Endometrial microvascular endothelial cells (primary cell): ENCODE results near the gene DGKB. TPM values are rescaled to one million over a fixed set of nuclear protein-coding genes. Genes with fewer than 3 reads are reported as not detected.

Experiments used
- in situ Hi-C: cut with HindIII; loops from 2 replicates; pipeline ENCODE4 v1.10.0; 2017; ENCODE audit warnings: low sequenced_read_pairs, low pct_unique_long_range_greater_than_20kb; ENCODE audit errors: inconsistent ontology term
- total RNA-seq: library from RNA; depleted of rRNA; stranded (reverse); fragments of >200 nt; gene quantifications from one replicate; pipeline ENCODE4 v1.2.3, GENCODE V29; 2015; ENCODE audit errors: inconsistent ontology term

The DGKB gene
- total RNA-seq, 1 donor from 2014 or later: not detected

DNA sequence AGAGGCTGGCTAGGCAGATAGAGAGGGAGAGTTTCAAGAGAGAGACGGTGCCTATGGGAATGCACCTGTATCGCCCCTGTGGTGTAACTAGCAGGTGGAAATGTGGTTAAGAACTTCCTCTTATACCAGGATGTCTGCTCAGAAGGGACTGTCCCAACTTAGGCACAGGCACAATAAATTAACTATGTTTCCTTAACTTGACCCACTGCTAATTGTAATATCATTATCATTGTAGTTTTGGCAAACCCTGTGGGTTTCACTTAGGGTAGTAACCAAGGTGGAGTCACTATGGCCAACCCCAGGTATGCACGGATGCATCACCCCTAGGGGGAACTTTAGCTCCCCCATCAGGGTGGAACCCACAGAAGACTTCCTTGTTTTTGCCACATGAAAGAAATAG is 455.7 kb downstream of the DGKB start:
- in situ Hi-C loops: no loop called here

DNA sequence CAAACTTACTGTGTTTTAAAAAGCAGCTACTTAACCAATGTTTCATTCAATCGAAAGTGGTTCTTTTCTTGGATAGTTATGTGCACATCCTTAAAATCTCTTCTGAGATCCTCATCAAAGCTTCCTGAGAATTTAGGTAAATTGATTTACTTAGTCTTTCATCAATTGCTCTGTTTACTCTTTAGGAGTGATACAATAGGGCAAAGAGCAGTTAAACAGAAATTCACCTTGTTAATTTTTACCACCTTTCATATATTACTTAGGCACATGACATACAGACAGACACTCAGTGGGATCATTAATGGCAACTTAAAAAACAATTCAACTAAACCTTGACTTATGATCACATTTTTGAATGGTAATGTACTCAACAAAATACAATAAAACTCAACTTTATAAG is 456.3 kb downstream of the DGKB start:
- in situ Hi-C loops: no loop called here

DNA sequence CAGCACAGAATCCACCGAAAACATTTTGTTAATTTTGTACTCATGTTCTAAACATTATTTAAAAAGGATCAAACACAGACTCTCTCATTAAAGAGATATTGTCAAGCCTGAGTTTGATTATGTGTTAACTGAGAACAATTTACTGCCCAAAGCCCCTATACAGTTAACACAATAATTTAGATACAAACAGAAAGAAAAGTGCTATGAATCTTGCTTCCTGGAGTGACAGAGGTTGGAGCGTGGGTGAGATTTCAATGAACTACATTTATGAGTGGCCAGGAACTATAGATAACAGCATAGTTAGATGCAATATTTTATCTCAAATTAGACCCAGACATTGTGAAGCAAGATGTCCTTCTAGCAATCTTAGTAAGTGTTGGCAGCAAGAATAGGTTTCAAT is 464.2 kb downstream of the DGKB start:
- in situ Hi-C loops: no loop called here

DNA sequence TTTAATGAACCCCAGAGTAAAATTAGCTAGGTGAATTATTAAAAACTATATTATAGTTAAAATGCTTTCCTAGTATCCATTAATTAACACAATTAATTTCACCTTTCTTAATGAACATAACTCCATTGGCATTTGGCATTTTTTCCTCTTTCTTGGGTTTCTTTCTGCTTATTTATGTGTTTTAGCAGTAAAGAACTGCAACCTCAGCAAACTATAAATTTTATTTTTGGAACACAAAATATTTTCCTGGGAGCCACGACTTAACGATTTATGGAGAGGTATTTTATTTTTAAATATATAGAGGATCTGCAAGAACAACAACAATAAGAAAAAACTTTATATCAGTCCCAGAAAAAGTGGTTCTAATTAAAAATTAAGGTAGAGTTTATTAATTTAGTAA is 465.7 kb downstream of the DGKB start:
- in situ Hi-C loops: no loop called here

DNA sequence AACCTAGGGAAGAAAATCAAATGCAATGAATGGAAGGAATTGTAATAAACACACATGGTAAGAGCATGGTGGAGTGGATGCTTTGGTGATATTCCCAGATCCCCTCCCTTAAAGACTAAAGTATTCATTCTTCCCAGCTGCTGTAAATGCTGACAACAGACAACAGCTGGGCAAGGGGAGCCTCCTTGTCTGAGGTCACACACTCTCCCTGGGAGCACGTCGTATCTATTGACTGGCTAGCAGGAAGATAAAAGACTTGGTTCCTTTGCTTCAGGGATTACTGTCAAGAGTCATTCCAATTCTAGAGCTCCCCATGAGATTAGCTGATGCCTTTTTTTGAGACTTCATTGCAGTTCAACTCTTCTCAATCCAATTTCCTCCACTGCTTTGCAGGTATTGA is 469.6 kb downstream of the DGKB start:
- in situ Hi-C loops: no loop called here

DNA sequence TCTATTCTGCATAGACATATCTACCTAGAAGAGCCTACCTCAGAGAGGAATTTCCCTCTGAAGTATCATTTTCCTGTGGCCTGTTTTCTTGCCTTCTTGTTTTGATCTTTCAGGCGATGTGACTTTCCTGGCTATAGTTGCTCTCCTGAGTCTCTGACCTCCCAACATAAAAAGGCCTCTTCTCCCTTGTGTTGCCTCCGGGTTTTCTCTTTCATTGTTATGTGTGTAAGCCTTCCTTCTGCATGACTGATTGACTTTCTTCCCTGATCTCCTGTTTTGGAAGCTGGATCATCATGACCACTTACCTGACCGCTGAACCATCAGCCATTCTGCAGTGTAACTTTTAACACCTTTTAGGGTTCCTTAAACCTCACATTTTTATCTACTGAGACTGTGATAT is 471.6 kb downstream of the DGKB start:
- in situ Hi-C loops: no loop called here

DNA sequence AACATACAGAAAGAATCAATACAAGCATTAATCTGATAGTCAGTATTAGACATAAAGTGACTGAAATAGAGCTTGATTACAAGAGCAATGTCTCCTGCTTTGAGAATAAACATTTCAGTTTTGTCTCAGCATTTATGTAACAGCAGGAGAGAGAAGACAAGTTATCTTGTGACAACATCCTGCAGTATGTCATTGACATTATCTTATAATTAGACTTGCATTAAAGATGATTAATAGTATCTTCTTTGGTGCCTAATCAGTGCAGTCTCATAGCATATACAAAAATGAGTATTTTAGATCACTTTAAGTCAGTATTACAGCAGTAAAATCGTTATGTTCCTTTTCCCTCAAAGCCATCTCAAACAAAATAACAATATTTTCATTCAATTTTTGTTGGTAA is 477.0 kb downstream of the DGKB start:
- in situ Hi-C loops: no loop called here

DNA sequence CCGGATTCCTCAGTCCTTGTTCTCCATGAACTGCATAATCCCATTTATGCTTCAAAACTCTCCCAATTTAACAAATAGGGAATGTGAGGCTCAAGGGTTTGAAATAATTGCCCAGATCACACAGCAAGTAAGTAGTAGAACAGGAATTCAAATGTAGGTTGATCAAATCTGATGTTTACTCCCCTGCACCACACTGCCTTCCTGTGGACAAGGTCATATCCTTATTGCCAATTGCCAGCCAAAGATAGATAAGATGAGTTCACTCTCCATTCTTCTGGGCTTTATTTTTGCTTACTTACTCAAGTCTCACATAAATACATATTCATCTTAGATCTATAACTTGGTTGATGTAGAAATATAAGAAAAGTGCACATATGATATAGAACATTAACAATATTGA is 477.9 kb downstream of the DGKB start:
- in situ Hi-C loops: no loop called here

DNA sequence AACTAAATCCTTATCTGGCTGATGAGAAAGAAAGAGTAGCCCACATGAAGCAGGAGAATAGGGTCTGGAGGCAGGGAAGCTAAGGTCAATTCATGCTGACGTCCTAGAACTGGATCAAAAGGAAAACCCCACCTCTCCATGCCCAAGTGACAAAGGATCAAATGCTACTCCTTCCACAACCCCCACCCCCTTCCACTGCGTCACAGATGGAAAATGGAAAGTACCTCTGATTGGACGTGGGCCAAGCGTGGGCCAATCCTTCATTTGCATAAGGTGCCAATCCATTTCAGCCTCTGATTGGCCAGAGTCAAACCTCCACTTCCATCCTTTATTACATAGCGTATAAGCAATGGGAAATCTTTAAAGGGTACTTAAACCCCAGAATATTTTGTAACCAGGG is 481.8 kb downstream of the DGKB start:
- in situ Hi-C loops: no loop called here

DNA sequence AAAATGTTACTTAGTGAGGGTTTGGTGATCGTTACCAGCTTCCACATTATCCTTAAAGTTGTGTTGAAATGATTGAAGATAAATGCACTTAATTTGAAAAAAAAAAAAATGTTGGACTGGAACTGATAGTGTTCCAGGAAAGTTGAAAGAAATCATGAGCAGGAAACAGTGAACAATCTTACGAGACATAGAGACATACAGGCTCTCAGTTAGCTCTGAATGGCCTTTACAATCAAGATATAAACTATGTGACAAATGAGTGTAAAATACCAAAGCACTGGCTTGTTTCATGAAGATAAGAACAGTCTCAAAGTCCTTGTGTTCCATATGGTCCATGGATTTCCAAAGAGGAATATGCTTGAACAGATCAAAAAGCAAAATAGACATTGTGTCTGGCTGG is 483.0 kb downstream of the DGKB start:
- in situ Hi-C loops: no loop called here

DNA sequence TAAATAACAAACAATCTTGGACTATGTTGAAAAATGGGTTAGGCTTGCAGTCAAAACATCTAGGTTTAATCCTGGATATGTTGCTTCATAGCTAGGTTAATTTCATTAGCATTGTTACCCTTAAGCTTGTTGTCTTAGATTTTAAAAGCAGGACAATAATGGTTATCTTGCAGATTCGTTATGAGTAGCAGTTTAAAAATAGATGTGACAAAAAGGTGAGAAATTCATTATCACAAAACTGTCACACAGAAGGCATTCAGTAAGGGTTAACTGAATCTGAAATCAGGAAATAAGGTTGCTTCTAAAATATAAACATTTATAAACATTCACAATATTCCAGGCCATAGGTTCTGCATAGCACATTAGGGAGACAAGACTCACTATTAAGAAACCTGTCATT is 483.9 kb downstream of the DGKB start:
- in situ Hi-C loops: no loop called here

DNA sequence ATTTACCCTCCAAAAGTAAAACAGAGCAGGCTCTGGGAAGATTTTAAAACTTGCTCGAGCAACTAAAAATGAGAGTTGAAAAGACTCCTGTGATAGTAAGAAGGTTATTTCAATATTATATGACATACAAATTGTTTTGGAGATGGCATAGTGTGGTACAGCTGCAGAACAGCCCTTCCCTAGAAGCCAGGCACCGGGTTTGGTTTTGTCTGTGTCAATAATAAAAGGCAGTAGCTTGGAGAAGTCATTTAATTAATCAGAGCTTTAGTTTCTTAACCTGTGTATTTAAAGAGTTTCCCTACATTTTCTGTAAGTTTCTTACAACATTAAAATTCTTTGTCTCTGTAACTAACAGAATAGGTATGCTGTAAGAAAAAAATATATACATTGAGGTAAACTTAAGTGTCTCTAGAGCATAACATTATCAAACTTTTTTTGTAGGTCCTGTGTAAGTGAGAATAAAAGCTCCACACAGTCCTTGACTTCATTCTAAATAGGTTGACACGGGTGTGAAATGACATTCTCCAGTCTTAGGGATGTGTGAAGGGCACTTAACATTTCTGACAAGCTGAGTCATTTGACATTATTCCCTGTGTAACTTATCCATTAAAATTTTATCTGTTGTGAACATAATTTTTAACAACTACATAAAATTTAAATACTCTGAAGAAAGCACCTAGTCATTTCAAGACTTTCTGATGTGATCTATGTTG is 488.1 kb downstream of the DGKB start:
- in situ Hi-C loops: no loop called here

DNA sequence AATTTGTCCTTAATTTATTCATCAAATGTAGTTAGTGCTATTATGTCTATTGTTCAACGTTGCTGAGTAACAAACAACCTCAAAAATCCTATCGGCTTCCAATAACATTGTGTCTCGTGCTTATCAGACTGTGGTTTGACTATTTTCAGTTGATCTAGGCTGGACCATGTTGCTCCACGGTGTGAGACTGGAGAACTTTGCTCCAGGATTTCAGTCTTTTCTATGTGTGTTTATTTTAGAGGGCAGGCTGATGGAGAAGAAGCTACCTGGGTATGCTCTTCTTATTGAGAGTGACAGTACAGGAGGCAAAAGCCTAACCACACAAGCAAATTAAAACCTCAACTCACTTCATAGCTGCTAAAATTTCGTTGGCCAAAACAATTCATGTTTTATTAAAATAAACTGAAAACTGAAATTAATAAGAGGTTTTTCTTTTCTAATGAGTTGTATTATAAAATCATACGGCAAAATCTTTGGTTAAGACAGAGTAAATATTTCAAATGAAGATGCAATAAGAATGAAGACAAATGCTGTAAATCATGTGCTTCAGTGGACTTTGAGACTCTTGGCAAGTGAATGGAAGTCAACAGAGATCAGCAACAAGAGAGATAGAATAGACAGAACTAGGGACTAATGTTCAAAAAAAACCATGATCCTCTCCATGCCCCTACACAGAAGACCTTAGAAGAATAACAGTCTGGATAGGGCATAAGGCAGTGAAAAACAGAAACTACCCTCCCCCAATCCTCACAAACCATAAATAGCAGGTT is 495.1 kb downstream of the DGKB start:
- in situ Hi-C loops: no loop called here

DNA sequence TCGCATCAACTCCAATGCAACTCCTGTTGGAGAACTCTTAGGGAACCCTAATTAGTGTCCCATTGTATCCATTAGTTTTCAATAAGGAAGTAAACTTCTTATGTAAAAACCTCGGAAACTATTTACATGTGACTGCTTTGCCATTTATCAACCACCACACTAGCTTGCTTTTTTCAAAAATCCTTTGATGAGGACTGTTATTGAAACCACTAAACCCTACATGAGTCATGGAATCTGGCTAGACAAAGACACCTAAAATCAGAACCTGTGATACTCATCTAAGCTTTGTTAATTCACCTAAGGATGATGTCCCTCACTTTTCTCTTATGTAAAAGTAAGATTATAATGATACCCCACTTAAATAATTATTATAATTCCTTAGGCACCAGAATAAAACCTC is 499.0 kb downstream of the DGKB start:
- in situ Hi-C loops: no loop called here

DNA sequence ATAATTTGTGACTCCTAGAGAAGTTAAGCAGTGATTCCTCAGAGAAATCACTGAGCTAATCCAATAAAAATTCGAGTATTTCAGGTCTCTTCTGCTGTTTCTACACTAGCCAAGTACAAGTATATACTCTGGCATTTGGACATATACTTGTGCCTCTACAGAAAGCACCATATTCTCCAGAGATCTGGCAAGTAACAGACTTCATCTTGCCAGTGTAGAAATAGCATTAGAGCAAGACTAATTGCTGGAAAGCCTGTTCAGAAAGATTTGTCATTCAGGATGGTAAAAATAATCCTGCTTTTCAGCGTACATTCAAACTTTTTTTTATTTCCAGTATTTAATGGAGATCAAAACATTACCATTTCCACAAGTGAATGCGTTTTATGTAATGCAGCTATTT is 502.3 kb downstream of the DGKB start:
- in situ Hi-C loops: no loop called here

DNA sequence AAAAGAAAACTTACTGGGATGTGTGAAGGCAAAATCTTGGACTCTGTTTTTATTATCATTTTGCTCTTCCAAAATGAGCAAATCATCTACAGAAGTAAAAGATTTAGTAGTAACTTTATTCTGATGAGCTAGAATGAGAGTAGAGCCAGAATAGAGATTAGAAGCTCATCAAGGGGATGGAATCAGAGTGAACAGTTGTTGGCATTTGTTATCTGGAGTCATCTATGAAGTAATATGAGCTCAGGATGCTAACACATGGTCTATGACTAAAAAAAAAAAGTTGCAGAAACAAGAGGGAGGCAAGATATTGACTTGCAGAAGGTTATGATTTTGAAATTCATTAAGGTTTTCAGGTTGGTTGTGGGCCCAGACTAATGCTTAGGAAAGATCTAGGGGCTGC is 504.0 kb downstream of the DGKB start:
- in situ Hi-C loops: no loop called here

DNA sequence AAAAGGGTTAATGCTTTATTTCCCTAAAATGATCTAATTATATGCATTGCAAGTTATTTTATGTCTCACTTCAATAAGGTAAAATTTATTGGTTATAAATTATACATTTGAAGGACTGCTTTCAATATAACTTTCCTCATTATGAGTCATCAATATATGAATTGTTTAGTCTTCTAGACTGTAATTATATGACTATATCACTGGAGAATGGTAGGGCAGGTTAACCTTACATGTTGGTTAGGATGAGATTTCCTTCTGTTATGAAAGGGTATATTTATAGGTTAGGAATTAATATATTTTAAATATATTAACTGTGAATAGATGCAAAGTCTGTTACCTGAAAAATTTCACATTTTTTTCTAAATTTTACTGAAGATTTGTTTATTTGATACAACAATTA is 506.7 kb downstream of the DGKB start:
- in situ Hi-C loops: no loop called here

DNA sequence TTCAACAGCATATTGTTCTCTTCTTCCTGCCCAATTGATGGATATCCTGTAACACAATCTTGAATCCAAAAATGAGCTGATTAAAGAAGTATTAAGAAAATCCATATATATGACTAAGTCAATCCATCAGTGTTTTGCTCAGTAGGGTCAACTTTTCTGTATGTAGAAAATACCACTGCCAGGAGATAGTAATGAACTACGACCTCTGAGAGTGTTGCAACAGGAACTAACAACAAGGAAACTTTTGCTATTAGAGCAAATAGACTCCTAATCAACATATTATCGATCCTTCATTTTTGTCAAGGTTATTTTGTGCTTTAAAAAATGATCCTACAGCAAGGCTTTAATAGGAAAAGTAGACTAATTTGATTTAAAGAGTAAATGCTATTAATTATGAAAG is 507.8 kb downstream of the DGKB start:
- in situ Hi-C loops: no loop called here

DNA sequence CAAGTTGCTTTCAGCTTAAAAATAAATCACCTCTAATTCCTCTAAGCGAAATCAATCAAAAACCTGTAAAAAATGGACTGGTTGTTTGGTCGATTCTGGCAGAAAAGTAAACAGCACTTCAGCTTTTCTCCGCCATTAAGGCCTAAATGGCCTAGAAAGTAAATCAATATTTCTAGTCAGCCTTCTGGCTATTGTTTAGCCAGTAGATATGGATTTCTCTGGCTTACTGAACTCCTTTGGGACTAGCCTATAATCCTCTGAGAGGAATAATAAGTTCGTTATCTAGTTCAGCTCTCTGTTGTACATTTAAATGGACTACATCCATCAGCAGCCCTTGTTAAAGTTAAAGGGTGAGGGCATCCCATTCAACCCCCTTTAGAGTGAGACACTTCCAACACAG is 513.0 kb downstream of the DGKB start:
- in situ Hi-C loops: no loop called here

DNA sequence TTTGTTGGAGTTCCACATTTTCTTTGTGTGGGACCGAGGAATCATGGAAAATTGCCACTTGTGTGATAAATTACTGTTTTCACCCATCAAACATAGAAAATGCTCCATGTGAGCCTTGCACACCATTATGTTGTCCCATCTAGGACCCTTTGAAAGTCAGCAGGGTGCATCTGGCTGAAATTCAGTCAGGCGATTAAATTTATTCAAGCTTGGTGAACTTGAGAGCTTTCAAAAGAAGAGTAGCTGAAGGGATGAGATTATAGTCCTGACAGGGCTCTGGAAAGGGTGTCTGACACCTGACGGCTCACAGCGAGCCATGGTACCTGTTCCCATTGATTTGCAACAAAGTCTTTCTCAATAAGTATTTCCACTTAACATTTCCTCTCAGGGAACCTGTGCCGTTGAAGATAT is 513.4 kb downstream of the DGKB start:
- in situ Hi-C loops: no loop called here

DNA sequence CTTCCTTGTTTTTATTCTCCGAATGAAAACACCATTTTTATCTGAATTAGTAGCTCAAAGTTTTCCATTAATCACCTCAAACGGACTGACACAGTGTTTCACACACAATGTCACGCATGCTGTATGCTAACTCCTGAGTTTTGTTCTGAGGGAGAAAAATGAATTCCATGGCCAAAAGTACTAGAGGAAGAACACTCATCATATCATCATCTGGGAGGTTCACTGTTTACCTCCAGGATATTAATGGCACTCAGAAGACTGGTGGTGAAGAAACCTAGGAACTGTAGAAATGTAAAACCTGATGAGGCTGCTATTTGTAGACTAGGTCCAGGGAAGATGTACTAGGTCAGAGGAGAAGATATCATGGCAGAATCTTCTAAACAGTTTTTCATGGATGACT is 517.5 kb downstream of the DGKB start:
- in situ Hi-C loops: no loop called here
